ENCODE measurements around the gene DMBX1. TPM values are rescaled to one million over a fixed set of nuclear protein-coding genes. Genes with fewer than 3 reads are reported as not detected.

DMBX1 gene
- total RNA-seq, 6 donors from 2014 or later, result not detected

DNA sequence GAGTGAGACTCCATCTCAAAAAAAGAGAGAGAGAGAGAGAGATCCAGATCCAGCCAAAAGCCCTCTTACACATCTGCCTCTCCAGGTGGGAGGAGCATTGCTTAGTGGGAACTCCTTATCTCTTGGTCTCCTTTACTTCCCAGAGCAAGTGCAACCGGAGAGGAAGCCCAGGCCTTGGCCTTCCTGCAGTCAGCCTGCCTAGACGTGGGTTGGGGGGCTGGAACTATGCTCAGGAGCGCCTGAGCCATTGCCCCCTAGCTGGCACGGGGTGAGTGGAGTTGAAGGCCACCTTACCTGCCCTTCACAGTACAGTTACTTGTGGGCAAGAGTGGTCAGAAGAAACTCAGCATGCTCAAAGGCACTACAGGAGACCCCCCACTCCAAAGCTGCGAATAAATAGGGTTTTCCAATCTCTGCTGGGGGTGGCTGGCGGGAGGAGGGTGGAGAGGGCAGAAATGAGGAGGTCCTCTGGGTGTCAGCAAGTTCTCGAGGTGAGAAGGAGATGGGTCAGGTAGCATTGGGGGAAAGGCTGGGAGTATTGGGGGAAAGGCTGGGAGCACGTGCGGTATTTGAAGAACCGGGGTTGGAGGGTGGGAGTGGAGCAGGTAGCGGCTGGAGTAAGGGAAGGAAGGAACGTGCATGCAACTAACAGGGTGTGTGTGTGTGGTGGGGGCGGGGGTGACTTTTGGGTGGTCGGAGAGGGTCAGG is 4.7 kb upstream of the DMBX1 start:
- TF ChIP-seq POLR2AphosphoS5 (IDR thresholded peaks at IDR 0.05) (no peak), EP300 (IDR thresholded peaks at IDR 0.05) (no peak), POLR2A (IDR thresholded peaks at IDR 0.05) (no peak)
- TF ChIP-seq, protein P1, sequence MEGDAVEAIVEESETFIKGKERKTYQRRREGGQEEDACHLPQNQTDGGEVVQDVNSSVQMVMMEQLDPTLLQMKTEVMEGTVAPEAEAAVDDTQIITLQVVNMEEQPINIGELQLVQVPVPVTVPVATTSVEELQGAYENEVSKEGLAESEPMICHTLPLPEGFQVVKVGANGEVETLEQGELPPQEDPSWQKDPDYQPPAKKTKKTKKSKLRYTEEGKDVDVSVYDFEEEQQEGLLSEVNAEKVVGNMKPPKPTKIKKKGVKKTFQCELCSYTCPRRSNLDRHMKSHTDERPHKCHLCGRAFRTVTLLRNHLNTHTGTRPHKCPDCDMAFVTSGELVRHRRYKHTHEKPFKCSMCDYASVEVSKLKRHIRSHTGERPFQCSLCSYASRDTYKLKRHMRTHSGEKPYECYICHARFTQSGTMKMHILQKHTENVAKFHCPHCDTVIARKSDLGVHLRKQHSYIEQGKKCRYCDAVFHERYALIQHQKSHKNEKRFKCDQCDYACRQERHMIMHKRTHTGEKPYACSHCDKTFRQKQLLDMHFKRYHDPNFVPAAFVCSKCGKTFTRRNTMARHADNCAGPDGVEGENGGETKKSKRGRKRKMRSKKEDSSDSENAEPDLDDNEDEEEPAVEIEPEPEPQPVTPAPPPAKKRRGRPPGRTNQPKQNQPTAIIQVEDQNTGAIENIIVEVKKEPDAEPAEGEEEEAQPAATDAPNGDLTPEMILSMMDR (IDR thresholded peaks at IDR 0.05), result no peak
- Histone ChIP-seq H3K27me3 (peaks cover 0 to 34% (median 18%) of the 10 kb centered on the region in 4 donors), H3K36me3 (no peaks in the 10 kb centered on the region), H3K4me3 (no peak overlapping the region), H3K27ac (no peak overlapping the region), H3K9me3 (no peaks in the 10 kb centered on the region), H3K4me1 (peaks cover 10 to 19% (median 12%) of the 10 kb centered on the region in 4 donors)
- 27 to 39% methylated on average over 14 of the region's 14 CpGs for WGBS, 2 donors
- ATAC-seq (ENCODE audit: low FRiP score in 2 of 2), result no peak
- DNase-seq, result no peak

DNA sequence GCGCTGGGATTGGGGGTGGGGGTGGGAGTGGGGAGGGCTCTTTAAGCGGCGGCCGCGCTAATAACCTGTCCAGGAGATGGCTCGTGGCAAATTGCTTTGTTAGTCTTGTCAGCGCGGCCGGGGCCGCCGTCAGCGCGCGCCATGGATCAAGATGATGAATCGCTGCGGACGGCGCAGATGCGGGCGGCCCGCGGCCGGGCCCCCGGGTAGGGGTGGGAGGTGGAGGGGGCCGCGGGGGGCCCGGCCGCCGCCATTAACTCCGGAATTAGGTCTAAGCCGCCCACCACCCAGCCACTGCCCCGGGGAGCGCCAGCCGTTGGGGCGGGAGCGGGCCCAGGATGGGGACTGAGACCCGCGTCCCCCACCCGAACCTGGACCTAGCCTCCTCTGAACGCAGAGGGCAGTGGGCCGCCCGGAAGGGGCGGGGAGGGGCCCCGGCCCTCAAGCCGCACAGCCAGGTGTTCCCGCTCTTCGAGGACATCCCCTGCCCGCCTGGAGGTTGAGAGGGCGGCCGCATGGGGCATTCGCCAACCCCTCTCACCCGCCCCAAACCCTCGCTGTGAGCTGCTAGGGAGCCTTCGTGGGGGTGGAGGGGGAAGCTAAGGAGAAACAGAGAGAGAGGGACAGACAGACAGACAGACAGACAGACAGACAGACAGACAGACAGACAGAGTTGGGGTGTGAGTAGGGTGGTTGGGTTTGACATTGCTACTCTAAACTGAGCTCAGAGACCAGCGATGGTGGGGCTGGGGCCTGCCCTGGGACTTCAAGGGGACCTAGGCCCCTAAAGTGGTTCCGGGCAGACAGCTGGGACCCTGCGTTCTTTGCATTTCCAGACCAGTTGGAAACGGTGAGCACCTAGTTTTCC is 3.8 kb upstream of the DMBX1 start:
- H3K27me3 ChIP-seq, result peaks cover 0 to 43% (median 24%) of the 10 kb centered on the region in 4 donors
- DNase-seq, result peak in 1 of 2 donors; percentile 78

DNA sequence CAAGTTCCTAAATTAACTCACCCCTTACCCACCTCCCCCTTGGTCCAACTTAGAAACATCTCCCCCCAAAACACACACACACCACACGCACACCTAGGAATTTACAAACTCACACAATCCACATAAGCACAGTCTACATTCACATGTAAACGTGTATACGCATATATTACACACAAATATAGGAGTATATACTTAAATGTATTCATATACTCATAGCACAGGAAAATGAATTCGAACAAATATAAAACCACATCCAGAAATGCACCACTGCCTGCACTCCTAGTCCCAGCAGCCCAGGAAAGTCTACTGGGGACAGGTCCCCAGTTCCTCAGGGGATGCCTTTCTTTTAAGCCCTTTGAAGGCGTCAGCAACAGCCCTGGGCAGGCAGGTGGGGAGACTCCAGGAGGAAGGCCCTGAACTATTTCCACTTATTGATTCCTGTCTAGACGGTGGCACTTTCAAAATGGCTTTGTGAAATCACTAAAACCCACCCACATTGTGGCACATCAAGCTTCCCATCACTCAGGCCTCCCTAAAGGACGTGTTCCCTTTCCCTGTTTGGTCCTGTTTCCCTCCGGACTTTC is 3.1 kb upstream of the DMBX1 start:
- Histone ChIP-seq H3K27me3 (peaks cover 0 to 50% (median 31%) of the 10 kb centered on the region in 4 donors), H3K9me3 (no peaks in the 10 kb centered on the region), H3K27ac (no peak overlapping the region), H3K4me3 (no peak overlapping the region), H3K4me1 (peaks cover 18 to 34% (median 23%) of the 10 kb centered on the region in 4 donors), H3K36me3 (no peaks in the 10 kb centered on the region)
- TF ChIP-seq EP300 (IDR thresholded peaks at IDR 0.05) (no peak), POLR2AphosphoS5 (IDR thresholded peaks at IDR 0.05) (no peak), POLR2A (IDR thresholded peaks at IDR 0.05) (no peak)
- 68 to 72% methylated on average over 8 of the region's 8 CpGs for WGBS, 2 donors
- ATAC-seq (ENCODE audit: low FRiP score in 2 of 2) (no peak), DNase-seq (no peak)

More for the DNA sequence above, 3.8 kb upstream of the DMBX1 start:
- 13 to 32% methylated on average over 16 to 35 of the region's 58 CpGs for WGBS, 2 donors
- Histone ChIP-seq H3K4me3 (no peak overlapping the region), H3K9me3 (no peaks in the 10 kb centered on the region), H3K27ac (no peak overlapping the region), H3K36me3 (no peaks in the 10 kb centered on the region), H3K4me1 (peaks cover 17 to 27% (median 20%) of the 10 kb centered on the region in 4 donors)
- no peak for ATAC-seq (ENCODE audit: low FRiP score in 2 of 2)
- no peak for TF ChIP-seq EP300 (IDR thresholded peaks at IDR 0.05)
- TF ChIP-seq, protein P1 (IDR thresholded peaks at IDR 0.05), result no peak
- no peak for TF ChIP-seq POLR2AphosphoS5 (IDR thresholded peaks at IDR 0.05)
- TF ChIP-seq POLR2A (IDR thresholded peaks at IDR 0.05), result no peak

DNA sequence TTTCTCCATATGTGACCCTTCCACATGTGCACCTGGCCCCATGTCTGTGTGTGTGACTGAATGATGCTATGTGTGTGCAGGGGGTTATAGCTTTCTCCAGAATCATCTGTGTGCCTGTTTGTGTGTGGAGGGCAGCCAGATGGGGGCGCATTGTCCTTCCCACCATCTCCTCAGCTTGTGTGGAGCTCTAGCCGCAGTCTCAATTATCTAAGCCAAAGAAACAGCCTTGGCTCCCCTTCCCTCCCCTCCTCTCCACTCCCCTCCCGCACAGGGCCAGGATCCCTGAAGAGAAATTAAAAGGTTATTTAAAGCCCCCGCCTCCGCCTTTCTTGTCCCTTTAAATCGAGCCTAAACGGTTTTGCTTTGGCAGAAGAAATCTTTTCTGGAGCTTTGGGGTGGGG is 1.8 kb upstream of the DMBX1 start:
- WGBS, 2 donors, result 38 to 40% methylated on average over 7 of the region's 7 CpGs
- H3K27me3 ChIP-seq, result peaks cover 0 to 62% (median 38%) of the 10 kb centered on the region in 4 donors

More for the DNA sequence above, 1.8 kb upstream of the DMBX1 start:
- Histone ChIP-seq H3K27ac (no peak overlapping the region), H3K4me1 (peaks cover 18 to 34% (median 23%) of the 10 kb centered on the region in 4 donors), H3K9me3 (no peaks in the 10 kb centered on the region), H3K36me3 (no peaks in the 10 kb centered on the region), H3K4me3 (no peak overlapping the region)
- DNase-seq (no peak), ATAC-seq (ENCODE audit: low FRiP score in 2 of 2) (no peak)
- no peak for TF ChIP-seq EP300 (IDR thresholded peaks at IDR 0.05)
- TF ChIP-seq POLR2AphosphoS5 (IDR thresholded peaks at IDR 0.05), result no peak
- no peak for TF ChIP-seq POLR2A (IDR thresholded peaks at IDR 0.05)
- TF ChIP-seq, protein P1 (IDR thresholded peaks at IDR 0.05), result no peak
